Spleen (tissue), 11 donors: Measurements from ENCODE around the gene SGCA. TPM values are rescaled to one million over a fixed set of nuclear protein-coding genes. Genes with fewer than 3 reads are reported as not detected.

Experiments used
- DNase-seq: peaks from one replicate; pipeline ENCODE4 v3.0.0-alpha.2; 2020
- H3K27ac ChIP-seq, 8 donors: fragments of 200-600 bp; sonication (generic) in 7 of 8; 1 replicate in 4 of 8; 2 replicates in 4 of 8; pipeline versions ENCODE4 v1.5.0 to v1.8.0; 2016 to 2021; ENCODE audit warnings: inconsistent platforms in 4 of 8, mild to moderate bottlenecking in 4 of 8, moderate library complexity in 1 of 8
- H3K27me3 ChIP-seq, 7 donors: fragments of 200-600 bp; sonication (generic) in 6 of 7; replicated peaks in 1 of 7; 1 replicate in 4 of 7; 2 replicates in 3 of 7; pipeline versions ENCODE4 v1.5.0 to v1.8.0; 2016 to 2021; ENCODE audit warnings: inconsistent platforms in 3 of 7, mild to moderate bottlenecking in 1 of 7
- H3K36me3 ChIP-seq, 6 donors: fragments of 200-600 bp; sonication (generic) in 5 of 6; 1 replicate in 4 of 6; 2 replicates in 2 of 6; pipeline versions ENCODE4 v1.5.0 to v1.8.0; 2016 to 2021; ENCODE audit warnings: inconsistent platforms in 2 of 6
- H3K4me1 ChIP-seq, 6 donors: fragments of 200-600 bp; sonication (generic) in 5 of 6; 1 replicate in 3 of 6; 2 replicates in 3 of 6; pipeline versions ENCODE4 v1.5.0 to v1.8.0; 2016 to 2021; ENCODE audit warnings: inconsistent platforms in 3 of 6
- H3K4me3 ChIP-seq, 8 donors: fragments of 200-600 bp; sonication (generic) in 7 of 8; 1 replicate in 4 of 8; 2 replicates in 4 of 8; pipeline versions ENCODE4 v1.5.0 to v1.8.0; 2016 to 2021; ENCODE audit warnings: inconsistent platforms in 4 of 8, mild to moderate bottlenecking in 4 of 8, moderate library complexity in 2 of 8
- H3K9me3 ChIP-seq, 8 donors: fragments of 200-600 bp; sonication (generic) in 7 of 8; 1 replicate in 4 of 8; 2 replicates in 4 of 8; pipeline versions ENCODE4 v1.5.0 to v1.8.0; 2016 to 2021; ENCODE audit warnings: inconsistent platforms in 4 of 8
- CTCF ChIP-seq, 11 experiments: fragments of 200-600 bp in 7 of 11; fragments of 450-650 bp in 4 of 11; sonication (generic) in 4 of 11; IDR thresholded peaks in 8 of 11; conservative IDR thresholded peaks in 3 of 11; 1 replicate in 7 of 11; 2 replicates in 4 of 11; pipeline versions ENCODE4 v1.4.0 to v1.8.0; 2016 to 2021; ENCODE audit warnings: antibody characterized with exemption in 11 of 11, inconsistent platforms in 4 of 11, mild to moderate bottlenecking in 1 of 11
- POLR2A ChIP-seq, 3 donors: fragments of 450-650 bp; IDR thresholded peaks; one replicate each; pipeline ENCODE4 v1.5.1; 2017; ENCODE audit warnings: antibody characterized with exemption in 3 of 3, mild to moderate bottlenecking in 1 of 3
- POLR2AphosphoS5 ChIP-seq, 3 donors: sonication (generic); formaldehyde crosslinking; IDR thresholded peaks; one replicate each; pipeline ENCODE4 v1.5.1; 2017; ENCODE audit warnings: antibody characterized with exemption in 3 of 3
- WGBS, 5 donors: extraction: QIAGEN DNeasy Blood & Tissue Kit in 3 of 5; methylation state at CpG; one replicate each; pipeline versions ENCODE4 v1.1.5 to v1.1.7; 2013 to 2018; 5-methylcytosine and 5-hydroxymethylcytosine counted together
- intact Hi-C: fragments of 100-400 bp; cut with DNase I; formaldehyde crosslinking; loops from one replicate; pipeline ENCODE4 v1.15.0; 2023; ENCODE audit warnings: low total_unique reads
- polyA plus RNA-seq, 3 donors: library from polyadenylated mRNA; stranded (reverse); fragments of 200-250 nt; gene quantifications; one replicate each; pipeline ENCODE4 v1.2.1, GENCODE V29; 2013
- total RNA-seq, 7 donors: library from RNA; depleted of rRNA in 3 of 7; stranded (reverse); fragments of >200 nt in 3 of 7; fragmentation: NEBNext Ultra II Directional in 4 of 7; extraction: Animal tissue kit (Norgen Biotek cat#: 25700) in 4 of 7; gene quantifications; one replicate each; pipeline versions ENCODE4 v1.1.0 to v1.2.1, GENCODE V29; 2016 to 2021
- donor health status: healthy with polysubstance abuse.
- donor health status: DM: no; HTN: no; CAD: no; lungs with moderate emphysema.
- donor health status: DM: no; HTN: no; CAD: no.
- donor health status: Bipolar disorder and iron deficiency.
- donor health status: healthy.
- donor health status: DM: no; HTN: no; CAD: no.
- donor health status: DM: yes; HTN: yes; CAD: no.

Gene SGCA
- total and polyA plus RNA-seq, 10 donors, result 1.2 to 5.9 (median 3.7) TPM; not detected in 1

GRCh38 chr17:50165066-50165465 lies 739 bp upstream of the SGCA start:
- Histone ChIP-seq H3K9me3 (no peaks in the 10 kb centered on the region), H3K27me3 (peaks cover 0 to 9% (median 0%) of the 10 kb centered on the region in 7 donors), H3K4me3 (no peak overlapping the region), H3K36me3 (no peaks in the 10 kb centered on the region), H3K27ac (no peak overlapping the region), H3K4me1 (peaks cover 4 to 58% (median 43%) of the 10 kb centered on the region in 6 donors)
- 87 to 92% (median 91%) methylated on average over 8 to 9 of the region's 9 CpGs for WGBS, 5 donors
- peak; percentile 70 for DNase-seq
- intact Hi-C loops, result no loop called here
- TF ChIP-seq POLR2AphosphoS5 (IDR thresholded peaks at IDR 0.05) (no peak), POLR2A (IDR thresholded peaks at IDR 0.05) (no peak)

- peaks cover 0 to 9% (median 0%) of the 10 kb centered on the region in 7 donors for H3K27me3 ChIP-seq
- peak overlapping the region in 1 of 8 donors; percentile 7 for H3K27ac ChIP-seq
- no peaks in the 10 kb centered on the region for H3K9me3 ChIP-seq
- intact Hi-C loops, result no loop called here
- TF ChIP-seq CTCF (IDR thresholded peaks at IDR 0.05 in 8 of 11, conservative IDR thresholded peaks at IDR 0.05 in 3 of 11) (no peak), POLR2AphosphoS5 (IDR thresholded peaks at IDR 0.05) (no peak), POLR2A (IDR thresholded peaks at IDR 0.05) (no peak)
- no peak overlapping the region for H3K4me3 ChIP-seq
- H3K36me3 ChIP-seq, result no peaks in the 10 kb centered on the region
- WGBS, 5 donors, result 79 to 94% (median 91%) methylated on average over 3 of the region's 3 CpGs
- H3K4me1 ChIP-seq, result peaks cover 4 to 58% (median 43%) of the 10 kb centered on the region in 6 donors
- DNase-seq, result no peak
These were observed 339 bp upstream of the SGCA start for GRCh38 chr17:50165466-50165865.

GRCh38 chr17:50166518-50167181 lies 845 bp downstream of the SGCA start:
- Histone ChIP-seq H3K27ac (no peak overlapping the region), H3K36me3 (no peaks in the 10 kb centered on the region), H3K4me1 (peaks cover 4 to 46% (median 34%) of the 10 kb centered on the region in 6 donors), H3K9me3 (no peaks in the 10 kb centered on the region), H3K4me3 (no peak overlapping the region), H3K27me3 (peaks cover 0 to 7% (median 0%) of the 10 kb centered on the region in 7 donors)
- no peak for DNase-seq
- 68 to 93% (median 82%) methylated on average over 6 to 7 of the region's 7 CpGs for WGBS, 5 donors
- TF ChIP-seq CTCF (IDR thresholded peaks at IDR 0.05 in 8 of 11, conservative IDR thresholded peaks at IDR 0.05 in 3 of 11), result no peak
- TF ChIP-seq POLR2A (IDR thresholded peaks at IDR 0.05), result no peak
- TF ChIP-seq POLR2AphosphoS5 (IDR thresholded peaks at IDR 0.05), result no peak
- intact Hi-C loops, result no loop called here

- 84 to 93% (median 90%) methylated on average over 17 to 19 of the region's 19 CpGs for WGBS, 5 donors
- Histone ChIP-seq H3K27me3 (peaks cover 0 to 7% (median 0%) of the 10 kb centered on the region in 7 donors), H3K27ac (no peak overlapping the region), H3K4me1 (peaks cover 0 to 39% (median 26%) of the 10 kb centered on the region in 6 donors), H3K9me3 (no peaks in the 10 kb centered on the region), H3K4me3 (no peak overlapping the region), H3K36me3 (no peaks in the 10 kb centered on the region)
- intact Hi-C loops, result no loop called here
- DNase-seq, result no peak
- no peak for TF ChIP-seq POLR2A (IDR thresholded peaks at IDR 0.05)
- TF ChIP-seq POLR2AphosphoS5 (IDR thresholded peaks at IDR 0.05), result no peak
- no peak for TF ChIP-seq CTCF (IDR thresholded peaks at IDR 0.05 in 8 of 11, conservative IDR thresholded peaks at IDR 0.05 in 3 of 11)
These were observed 1.6 kb downstream of the SGCA start for GRCh38 chr17:50167371-50167770.
